HL-60/S4 treated with retinoic acid at 250 ng/mL for 4 days and 3 days (cell line): Measurements from ENCODE around the gene HYPK.

Source experiments
- in situ Hi-C: fragments of 300-500 bp; cut with MboI; formaldehyde crosslinking; loops from 2 replicates; pipeline ENCODE4 v1.7.0; 2022; ENCODE audit warnings: low sequenced_read_pairs

Gene HYPK, protein sequence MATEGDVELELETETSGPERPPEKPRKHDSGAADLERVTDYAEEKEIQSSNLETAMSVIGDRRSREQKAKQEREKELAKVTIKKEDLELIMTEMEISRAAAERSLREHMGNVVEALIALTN

DNA sequence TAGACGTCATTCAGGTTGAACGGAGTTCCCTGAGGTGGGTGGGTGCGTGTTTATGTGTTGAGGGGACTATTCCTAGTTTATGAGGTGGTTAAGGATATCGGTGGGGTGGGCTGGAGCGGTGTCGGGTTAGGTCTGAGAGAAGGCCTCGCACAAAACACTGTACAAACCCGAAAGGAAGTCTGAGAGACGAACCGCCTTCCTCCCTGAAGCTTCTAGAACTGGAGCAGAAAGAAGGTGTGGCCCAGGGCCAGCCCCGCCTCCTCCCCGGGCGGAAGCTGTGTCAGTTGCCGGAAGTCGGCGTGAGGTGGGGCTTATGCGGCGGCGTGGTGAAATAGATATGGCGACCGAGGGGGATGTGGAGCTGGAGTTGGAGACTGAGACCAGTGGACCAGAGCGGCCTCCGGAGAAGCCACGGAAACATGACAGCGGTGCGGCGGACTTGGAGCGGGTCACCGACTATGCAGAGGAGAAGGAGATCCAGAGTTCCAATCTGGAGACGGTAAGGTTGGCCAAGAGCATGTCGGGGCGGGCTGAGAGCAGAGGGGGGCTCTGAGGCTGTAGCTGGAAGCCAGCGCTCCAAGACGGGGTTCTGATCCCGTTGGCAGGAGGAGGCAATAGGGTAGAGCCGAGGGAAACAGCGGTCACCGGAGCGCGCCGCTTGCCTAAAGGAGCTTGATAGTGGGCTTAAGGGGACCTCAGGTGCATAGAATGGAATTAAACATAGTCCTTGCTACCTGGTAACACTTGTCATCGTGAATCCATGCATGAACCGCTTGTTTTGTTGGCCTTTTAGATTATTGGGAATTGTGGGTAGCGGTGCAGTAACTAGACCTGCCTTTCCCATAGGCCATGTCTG is at the start of gene HYPK:
TSS of gene HYPK (plus strand) at position 314 of the 856 bp plus-strand sequence. CDS start at position 338, 24 bp downstream.
- in situ Hi-C loops = no loop called here

DNA sequence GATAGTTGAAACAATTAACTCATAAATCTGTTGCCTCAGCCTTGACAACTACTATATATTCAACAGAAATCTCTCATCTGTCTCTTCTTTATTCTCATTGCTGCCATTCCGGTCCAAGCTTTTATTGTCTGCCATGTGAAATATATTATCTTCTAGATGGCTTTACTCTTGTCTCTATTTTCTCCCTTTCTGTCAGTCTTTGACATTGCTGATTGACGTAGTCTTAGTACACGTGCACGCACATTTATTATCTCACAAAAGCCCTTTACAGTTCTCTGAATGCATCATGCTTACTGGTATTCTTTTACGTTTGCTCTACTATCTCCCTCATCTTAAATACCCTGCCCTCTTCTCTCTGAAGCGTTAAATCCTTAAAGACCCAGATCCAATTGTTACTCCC is 48.5 kb upstream of the HYPK start:
- in situ Hi-C loops = no loop called here

DNA sequence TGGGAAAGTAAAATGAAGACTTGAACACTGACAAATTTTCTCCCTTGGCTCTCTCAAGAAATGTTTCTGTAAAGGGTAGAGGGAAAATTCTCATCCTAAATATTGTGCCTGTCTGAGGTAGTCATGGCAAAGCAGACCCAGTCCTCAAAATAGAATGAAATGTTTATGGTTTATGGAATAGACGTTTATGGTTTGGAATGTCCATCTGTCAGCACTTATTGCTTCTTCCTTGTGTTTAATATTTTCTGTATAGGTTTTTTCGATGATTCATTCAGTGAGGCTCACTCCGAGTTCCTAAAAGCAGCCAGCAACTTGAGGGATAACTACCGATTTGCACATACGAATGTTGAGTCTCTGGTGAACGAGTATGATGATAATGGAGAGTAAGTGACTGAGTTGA is 37.6 kb upstream of the HYPK start:
- in situ Hi-C loops = no loop called here

DNA sequence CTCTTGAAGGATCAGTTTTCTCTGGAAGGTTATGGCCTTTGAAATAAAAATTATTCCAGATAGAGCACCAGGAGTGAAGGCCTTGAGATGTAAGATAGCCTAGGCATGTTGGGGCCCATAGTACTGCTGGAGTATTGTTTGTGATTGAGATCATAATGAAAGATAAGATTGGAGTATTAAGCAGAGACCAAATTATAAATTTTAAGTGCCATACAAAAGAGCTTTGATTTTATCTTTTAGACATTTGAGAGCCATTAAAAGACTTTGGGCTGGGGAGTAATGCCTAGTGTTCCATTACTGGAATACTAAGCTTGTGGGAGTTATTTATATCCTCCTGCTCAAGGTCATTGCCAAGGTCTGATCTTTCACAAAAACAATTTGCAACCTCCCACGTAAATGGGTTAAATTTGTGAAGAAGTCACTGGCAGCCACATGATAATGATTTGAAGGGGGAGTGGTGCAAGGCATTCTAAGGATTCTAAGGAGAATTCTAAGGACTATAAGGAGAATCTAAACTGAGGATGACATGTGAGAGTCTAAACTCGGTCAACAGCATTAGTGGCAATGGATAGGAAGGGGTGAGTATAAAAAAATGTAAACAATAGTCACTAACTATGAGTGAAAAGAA is 36.5 kb upstream of the HYPK start:
- in situ Hi-C loops = no loop called here

DNA sequence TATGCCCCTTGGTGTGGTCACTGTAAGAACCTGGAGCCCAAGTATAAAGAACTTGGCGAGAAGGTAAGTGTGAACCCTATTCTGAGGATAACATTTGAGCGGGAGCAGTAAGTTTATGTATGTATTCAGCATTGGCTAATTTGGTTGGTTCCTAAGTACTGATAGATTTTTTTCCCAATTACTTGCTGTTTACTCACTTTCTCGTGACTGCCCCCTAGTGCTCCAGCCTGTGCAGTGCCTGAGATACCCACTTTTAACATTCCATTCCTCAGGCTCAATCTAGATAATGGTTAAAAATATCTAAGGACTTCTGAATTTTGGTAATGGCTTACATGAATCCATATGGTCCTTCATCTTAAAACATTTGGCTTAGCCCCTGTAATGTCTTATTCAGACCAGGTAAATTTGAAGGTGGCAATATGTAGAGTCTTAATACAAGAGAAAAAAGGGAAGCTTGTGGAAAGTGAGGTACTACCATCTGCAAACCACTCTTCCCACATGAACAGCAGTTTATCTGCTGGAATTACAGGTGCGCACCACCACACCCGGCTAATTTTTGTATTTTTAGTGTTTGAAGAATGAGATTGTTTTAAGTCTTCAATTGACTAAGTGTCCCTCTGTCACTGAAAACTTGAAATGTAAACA is 30.7 kb upstream of the HYPK start:
- in situ Hi-C loops = no loop called here

DNA sequence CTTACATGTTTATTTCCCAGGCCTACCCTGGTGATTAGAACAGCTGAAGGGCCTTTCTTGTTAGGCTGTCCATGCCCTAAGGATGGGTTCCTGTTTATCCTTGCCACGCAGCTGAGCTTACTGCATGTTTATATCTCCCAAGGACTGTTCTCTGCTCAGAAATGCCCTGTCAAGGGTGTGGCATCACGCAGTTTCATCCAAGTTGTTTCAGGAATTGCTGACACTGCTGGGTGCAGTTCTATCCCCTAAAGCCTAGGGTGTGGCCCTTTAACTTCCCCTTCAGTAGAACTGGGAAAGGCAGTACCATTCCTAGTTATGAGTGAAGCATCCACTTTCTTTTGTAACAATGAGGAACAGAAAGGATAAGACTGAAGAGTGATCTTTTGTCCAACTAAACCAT is 28.6 kb upstream of the HYPK start:
- in situ Hi-C loops = no loop called here

DNA sequence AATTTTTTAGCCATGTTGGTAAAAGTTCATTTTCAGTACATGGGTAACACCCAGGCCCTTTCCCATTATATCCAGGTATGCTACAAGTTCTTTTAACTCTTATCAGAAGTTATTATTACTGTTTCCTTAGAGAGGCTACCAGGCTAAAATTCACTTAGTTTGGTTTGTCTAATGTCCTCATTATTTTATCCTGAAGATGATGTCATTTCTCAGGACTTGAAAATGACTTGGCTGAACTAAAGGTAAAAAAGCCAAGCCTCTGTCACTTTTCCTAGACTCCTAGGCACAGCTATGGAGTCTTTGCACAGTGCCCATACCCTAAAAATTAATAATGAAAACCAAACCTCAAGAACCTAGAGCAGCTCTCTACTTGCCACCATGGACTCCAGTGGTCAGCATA is 27.8 kb upstream of the HYPK start:
- in situ Hi-C loops = no loop called here

DNA sequence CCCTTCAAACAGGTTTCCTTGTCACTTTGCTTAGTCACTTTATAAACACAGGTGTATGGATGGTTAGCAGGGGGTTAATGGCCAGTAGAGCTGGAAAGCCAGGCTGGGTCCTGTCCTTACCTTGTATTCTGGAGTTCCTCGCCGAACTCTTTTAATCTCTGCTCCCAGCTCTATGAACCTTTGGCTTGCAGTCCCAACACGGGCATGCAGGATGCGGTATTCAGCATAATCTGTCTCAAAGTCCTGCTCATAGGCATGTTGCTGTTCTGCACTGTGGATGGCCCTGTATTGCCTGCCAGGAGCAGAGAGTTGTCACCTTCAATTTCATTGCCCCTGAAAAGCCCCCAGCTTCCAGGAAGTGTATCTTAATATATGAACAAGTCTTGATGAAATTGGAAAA is 26.3 kb upstream of the HYPK start:
- in situ Hi-C loops = no loop called here

DNA sequence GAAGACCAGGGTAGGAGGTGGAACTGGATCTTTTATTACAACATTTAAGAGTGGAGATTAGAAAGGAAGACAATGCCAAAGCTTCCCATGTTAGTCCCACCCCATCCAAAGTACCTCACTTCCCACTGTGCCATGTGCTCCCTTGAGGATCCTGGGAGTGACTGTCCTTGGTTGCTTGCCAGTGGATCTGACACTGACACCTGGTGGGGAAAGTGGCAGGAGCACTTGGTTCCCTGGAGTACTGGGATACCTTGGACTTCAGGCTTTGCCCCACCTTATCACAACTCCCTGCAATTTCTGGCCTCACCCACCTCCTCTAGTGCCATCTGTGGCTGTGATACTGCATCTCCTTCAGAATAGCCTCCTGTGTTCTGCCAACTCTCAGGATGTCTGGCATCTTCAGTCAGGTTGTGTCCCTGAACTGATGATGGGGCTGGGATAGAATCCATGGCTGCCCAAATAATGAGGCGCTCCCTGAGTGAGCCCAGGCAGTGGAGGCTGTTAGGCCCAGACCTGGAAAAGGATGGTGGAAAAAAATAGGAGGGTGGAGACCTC is 24.9 kb upstream of the HYPK start:
- in situ Hi-C loops = no loop called here

DNA sequence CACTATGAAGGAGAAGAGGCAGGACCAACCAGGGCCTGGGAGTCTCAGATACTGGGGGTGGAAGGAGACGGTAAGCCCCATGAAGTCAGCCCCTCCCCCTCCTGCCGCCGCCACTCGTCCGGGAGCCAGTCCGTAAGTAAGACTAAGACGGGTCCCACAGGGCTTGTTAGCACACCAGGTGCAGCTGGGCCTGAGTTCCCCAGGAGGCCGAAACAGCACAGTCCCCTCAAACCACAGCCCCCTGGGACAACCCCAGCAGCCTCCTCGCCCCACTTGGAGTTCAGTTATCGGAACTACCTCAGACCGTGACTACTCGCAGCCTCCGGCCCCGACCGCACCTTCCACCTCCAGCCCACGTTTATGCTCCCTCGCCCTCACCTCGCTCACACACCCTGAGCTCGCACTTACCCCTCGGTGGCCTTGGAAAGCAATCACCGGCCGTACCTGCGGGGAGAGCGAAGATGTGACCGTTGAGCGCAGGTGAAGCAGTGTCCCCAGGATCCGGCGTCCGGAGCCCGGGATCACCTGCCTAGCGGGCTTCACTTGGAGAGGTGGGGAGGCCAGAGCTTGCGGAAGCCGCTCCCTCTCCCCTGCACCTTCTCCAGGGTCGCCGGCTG is 24.2 kb upstream of the HYPK start:
- in situ Hi-C loops = no loop called here

DNA sequence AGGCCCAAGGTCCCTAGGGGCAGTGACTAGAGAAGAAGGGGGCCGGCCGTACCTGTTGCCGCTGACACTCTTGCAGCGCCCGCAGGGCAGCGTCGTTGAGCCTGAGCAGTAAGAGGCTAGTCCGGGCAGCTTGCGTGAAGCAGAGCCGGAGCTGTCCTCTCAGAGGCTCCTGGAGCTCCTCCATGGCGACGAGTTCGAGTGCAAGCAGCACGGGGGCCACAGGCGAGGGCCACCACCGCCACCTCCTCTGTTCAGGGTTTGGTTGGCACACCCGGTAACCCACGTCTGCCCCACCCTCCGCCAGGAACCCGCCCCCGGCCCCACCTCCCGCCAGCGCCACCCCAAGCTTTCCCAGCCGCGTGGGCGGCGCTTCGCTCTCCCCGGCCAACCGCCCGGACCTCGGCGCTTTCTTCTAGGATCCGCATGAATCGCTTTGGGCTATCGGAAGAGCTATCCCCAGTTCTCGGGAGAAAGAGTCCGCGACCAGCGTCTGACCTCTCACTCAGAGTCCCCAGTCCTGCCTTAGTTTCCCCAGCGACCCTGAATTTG is 23.6 kb upstream of the HYPK start, which contains the start of gene ELL3:
TSS of gene ELL3 (minus strand) at position 249 of the 549 bp plus-strand sequence. CDS start at position 184, 65 bp downstream.
- in situ Hi-C loops = no loop called here

DNA sequence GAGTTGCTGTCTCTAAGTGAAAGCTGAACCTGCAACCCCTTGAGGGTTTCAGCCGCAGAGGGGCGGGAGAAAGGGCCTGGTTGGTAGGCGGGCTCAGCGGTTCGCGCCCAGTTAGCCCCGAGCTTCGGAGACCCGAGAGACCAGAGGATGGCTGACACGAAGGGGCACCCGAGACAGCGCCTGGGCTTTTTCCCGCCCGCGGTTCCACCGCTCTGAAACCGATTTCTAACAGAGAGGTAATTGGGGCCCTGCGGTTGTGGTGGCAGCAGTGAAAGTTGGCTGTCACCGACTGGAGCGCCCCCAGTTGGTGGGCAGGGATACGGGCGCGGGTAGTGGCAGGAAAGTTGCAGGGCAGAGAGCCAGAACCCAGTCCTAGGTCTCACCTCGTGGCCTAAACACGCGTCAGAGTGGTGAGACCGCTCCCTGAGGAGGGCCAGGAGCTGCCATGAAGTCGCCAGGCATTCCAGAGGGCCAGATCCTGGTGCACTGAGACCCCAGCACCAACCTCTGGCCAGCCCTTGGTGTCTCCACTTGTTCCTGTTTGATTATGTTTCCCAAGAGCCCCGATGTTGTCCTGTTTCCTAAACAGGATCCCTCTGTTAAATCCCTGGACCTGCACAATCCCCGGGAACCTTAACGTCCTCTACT is 23.0 kb upstream of the HYPK start:
- in situ Hi-C loops = no loop called here

DNA sequence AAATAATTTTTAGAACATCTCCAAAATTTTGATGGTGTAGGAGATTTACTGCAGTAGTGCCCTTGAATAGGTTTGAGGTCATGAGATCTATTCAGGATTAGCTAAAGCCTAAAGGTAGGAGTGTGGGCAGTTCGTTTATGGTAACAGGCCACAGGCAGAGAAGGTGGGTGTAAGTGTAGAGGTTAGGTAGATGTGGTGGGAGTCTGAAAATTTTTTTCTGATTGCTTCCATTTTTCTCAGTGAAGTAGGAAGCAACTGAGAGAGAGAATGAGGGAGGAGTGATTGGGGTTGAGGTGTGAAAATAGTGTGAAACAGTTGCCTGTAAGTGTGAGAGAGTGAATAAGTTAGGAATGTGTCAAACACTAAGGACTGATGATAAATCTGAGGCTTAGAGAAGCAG is 21.4 kb upstream of the HYPK start:
- in situ Hi-C loops = no loop called here

DNA sequence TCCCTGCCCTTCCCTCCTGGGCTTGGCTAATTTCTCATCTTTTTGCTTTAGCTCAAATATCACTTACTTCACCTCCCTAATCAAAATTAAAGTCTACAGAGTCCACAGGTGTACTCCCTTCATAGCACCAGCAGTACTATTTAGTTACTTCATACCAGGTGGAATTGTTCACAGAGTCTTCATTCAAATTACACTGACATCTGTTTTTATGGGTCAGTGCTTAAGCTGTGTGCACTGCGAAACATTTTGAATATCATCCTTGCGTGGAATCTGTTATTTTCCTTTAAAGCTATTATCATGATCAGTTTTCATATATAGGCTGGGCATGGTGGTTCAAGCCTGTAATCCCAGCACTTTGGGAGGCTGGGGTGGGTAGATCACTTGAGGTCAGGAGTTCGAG is 11.0 kb upstream of the HYPK start:
- in situ Hi-C loops = no loop called here

DNA sequence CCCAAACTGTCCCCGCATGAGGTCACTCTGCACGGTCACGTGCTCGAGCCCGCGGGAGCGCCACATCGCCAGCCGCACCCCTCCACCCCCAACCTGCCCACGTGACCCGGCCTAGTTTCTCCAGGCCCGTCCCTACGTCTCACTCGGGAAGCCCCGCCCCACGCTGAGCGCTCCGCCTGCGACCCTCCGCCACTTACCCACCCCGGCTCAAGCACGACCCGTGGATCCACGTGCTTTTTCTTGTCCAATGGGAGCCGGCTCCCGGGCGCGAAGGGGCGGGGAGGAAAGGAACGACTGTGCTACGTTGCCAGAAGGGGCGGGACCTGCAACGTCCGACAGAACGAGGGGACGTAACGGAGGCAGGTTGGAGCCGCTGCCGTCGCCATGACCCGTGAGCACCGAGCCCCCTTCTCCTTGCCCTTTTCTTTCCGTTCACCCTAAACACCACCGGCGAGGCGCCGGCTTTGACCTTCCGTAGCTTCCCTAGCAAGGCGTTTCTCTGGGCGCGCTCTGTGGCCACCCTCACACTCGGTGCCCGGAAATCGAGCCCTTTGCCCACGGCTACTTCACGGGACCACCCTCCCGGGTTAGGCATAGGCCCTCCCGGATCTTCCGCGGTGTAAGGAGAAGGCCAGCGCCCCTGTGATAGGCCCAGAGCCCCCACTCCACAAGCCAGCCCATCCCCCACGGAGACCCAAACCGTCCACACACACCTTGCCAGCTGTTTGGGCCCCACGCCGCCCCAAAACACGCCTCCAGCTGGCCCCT is 8.2 kb upstream of the HYPK start, which contains the start of gene SERF2:
TSS of gene SERF2 (plus strand) at position 328 of the 768 bp plus-strand sequence. CDS start at position 385, 57 bp downstream.
- in situ Hi-C loops = no loop called here

DNA sequence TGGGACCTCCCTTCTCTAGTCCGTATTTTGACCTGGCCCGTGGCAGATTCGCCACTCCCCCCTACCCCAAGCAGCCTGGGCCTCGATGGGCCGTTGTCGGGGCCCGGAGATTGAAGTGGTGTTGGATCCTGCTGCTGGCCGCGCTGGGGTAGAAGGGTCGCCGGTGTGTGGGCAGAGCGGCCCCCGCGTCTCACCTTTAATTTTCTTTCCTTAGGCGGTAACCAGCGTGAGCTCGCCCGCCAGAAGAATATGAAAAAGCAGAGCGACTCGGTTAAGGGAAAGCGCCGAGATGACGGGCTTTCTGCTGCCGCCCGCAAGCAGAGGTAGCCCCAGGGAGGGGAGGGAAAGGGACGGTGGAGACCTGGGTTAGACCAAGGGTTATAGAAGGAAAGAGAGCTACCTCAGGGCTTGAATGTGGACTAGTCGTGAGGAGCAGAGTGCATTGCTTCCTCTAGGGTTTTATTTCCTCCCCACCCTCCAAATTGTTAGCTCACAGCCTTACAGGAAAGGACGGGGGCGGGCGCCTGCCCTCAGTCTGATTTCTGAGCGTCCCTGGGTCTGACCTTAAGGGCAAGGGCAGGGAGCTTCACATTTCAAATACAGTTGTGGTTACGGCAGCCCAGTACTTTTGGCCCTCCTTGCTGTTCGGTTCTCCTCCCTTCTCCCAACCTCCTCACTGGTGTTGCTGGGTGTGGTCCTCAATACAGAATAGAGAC is 7.5 kb upstream of the HYPK start:
- in situ Hi-C loops = no loop called here

DNA sequence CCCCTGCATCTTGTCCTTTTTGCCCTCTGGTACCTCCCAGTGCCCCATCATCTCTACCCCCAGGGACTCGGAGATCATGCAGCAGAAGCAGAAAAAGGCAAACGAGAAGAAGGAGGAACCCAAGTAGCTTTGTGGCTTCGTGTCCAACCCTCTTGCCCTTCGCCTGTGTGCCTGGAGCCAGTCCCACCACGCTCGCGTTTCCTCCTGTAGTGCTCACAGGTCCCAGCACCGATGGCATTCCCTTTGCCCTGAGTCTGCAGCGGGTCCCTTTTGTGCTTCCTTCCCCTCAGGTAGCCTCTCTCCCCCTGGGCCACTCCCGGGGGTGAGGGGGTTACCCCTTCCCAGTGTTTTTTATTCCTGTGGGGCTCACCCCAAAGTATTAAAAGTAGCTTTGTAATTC is 6.8 kb upstream of the HYPK start:
- in situ Hi-C loops = no loop called here

DNA sequence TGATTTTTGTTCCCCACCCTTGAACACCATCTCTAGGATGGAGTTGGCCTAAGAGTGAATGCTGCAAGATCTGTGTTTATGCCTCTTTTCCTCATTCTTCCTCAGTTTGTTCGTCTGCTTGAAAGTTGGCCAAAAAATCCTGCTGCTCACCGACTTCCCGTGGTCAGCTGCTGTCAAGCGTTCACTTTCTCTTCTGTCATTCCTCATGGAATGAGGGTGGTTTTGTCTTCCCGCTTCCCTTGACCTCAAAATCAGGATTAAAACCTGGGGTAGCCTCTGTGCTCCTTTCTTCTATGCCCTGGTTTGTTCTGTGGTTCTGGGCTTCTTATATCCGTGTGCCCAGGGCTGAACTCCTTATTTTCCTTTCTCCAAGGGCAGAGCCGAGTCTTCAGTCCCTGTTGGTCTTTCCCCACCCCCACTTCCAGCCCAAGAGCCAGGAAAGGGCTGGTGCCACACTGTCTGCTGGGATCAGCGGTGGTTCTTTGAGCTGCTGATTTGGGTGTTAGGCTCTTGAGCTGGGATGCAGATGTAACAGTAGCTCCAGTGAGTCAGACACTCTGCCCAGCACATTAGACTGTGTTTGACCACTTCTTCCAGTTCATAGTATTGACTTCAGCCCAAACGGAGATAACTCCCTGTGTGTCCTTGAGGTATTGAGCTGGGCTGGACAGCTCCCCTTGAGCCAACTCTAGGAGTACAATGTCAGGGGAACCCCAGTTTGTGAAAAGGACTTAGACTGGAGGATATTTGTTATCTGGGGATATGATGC is 5.9 kb upstream of the HYPK start:
- in situ Hi-C loops = no loop called here
